DND-41 (cell line): Measurements from ENCODE around the gene ST14.

ENCODE experiments used
- EZH2 ChIP-seq: IDR thresholded peaks from 3 replicates; pipeline ENCODE4 v1.6.1; 2012; ENCODE audit warnings: borderline replicate concordance, low read depth, mild to moderate bottlenecking, moderate library complexity, low read length, inconsistent platforms; ENCODE audit not compliant: severe bottlenecking
- TF ChIP-seq, protein P1 (sequence below): IDR thresholded peaks from 2 replicates; pipeline ENCODE4 v1.5.1; 2012; ENCODE audit warnings: borderline replicate concordance, low read length, moderate library complexity, mild to moderate bottlenecking; ENCODE audit not compliant: poor library complexity, severe bottlenecking; ENCODE audit errors: extremely low read depth

DNA sequence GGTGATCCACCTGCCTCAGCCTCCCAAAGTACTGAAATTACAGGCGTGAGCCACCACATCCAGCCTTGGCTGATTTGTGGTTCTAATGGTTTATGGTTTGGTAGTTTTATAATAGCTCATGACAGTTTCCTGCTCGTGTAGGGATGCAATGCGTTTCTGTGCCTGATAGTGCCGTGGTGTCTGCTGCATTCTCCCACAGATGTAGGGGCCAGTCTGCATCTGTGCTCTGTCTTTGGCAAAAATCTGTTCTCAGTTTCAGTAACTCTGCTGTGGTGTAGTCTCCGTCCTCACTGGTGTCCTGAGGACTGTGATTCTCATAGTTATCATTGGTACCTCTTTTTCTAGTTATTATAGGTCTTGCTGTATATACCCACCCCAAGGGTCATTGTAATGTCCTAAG, 16.3 kb downstream of the ST14 start:
- TF ChIP-seq, protein P1, sequence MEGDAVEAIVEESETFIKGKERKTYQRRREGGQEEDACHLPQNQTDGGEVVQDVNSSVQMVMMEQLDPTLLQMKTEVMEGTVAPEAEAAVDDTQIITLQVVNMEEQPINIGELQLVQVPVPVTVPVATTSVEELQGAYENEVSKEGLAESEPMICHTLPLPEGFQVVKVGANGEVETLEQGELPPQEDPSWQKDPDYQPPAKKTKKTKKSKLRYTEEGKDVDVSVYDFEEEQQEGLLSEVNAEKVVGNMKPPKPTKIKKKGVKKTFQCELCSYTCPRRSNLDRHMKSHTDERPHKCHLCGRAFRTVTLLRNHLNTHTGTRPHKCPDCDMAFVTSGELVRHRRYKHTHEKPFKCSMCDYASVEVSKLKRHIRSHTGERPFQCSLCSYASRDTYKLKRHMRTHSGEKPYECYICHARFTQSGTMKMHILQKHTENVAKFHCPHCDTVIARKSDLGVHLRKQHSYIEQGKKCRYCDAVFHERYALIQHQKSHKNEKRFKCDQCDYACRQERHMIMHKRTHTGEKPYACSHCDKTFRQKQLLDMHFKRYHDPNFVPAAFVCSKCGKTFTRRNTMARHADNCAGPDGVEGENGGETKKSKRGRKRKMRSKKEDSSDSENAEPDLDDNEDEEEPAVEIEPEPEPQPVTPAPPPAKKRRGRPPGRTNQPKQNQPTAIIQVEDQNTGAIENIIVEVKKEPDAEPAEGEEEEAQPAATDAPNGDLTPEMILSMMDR = no peak
- TF ChIP-seq EZH2 = no peak
